Stimulated activated CD4-positive, alpha-beta T cell treated with anti-CD3 and anti-CD28 coated beads, Interleukin-4, amount 100 ng/mL, for 1 hour (primary cell): ENCODE data around the gene BARX2.

ENCODE experiments used
- DNase-seq: peaks from one replicate; pipeline ENCODE4 v3.0.0-alpha.2; 2020

BARX2 gene

GRCh38 chr11:129404731-129405130 is 29.1 kb downstream of the BARX2 start:
- no peak for DNase-seq

GRCh38 chr11:129408865-129409444 is 33.3 kb downstream of the BARX2 start:
- DNase-seq: no peak

GRCh38 chr11:129410395-129410960 is 34.8 kb downstream of the BARX2 start:
- no peak for DNase-seq

GRCh38 chr11:129412494-129412893 is 36.8 kb downstream of the BARX2 start:
- DNase-seq: no peak

GRCh38 chr11:129414144-129414872 is 38.7 kb downstream of the BARX2 start:
- DNase-seq: no peak

GRCh38 chr11:129416080-129416820 is 40.6 kb downstream of the BARX2 start:
- DNase-seq: no peak

GRCh38 chr11:129417458-129417857 is 41.8 kb downstream of the BARX2 start:
- DNase-seq: no peak

- DNase-seq: no peak
Observed at GRCh38 chr11:129418039-129418438, 42.4 kb downstream of the BARX2 start.

GRCh38 chr11:129419386-129419785 is 43.7 kb downstream of the BARX2 start:
- DNase-seq: no peak

GRCh38 chr11:129423426-129423825 is 47.8 kb downstream of the BARX2 start:
- no peak for DNase-seq

GRCh38 chr11:129425214-129425613 is 49.6 kb downstream of the BARX2 start:
- no peak for DNase-seq

GRCh38 chr11:129426038-129426437 is 50.4 kb downstream of the BARX2 start:
- DNase-seq: no peak

GRCh38 chr11:129426776-129427175 is 51.1 kb downstream of the BARX2 start:
- no peak for DNase-seq

- DNase-seq: no peak
Observed at GRCh38 chr11:129427376-129427775, 51.7 kb downstream of the BARX2 start.

- no peak for DNase-seq
Observed at GRCh38 chr11:129427816-129428406, 52.3 kb downstream of the BARX2 start.

- DNase-seq: no peak
Observed at GRCh38 chr11:129428557-129428956, 52.9 kb downstream of the BARX2 start.

GRCh38 chr11:129434641-129435498 is 59.2 kb downstream of the BARX2 start:
- DNase-seq: no peak

GRCh38 chr11:129435499-129436245 is 60.0 kb downstream of the BARX2 start:
- DNase-seq: no peak

GRCh38 chr11:129436573-129436972 is 60.9 kb downstream of the BARX2 start:
- DNase-seq: no peak

- DNase-seq: no peak
Observed at GRCh38 chr11:129440028-129440713, 64.5 kb downstream of the BARX2 start.

- no peak for DNase-seq
Observed at GRCh38 chr11:129442171-129442570, 66.5 kb downstream of the BARX2 start.
